HCT116 (cell line): ENCODE measurements around the gene SLC6A18. TPM values are rescaled to one million over a fixed set of nuclear protein-coding genes. Genes with fewer than 3 reads are reported as not detected.

Experiments
- ATAC-seq: fragments of 200-7000 bp; cut with Tn5 transposase; 2 replicates; pipeline ENCODE4 v1.9.1; 2020; ENCODE audit warnings: mild to moderate bottlenecking, moderate library complexity
- BruUV-seq: library from RNA; stranded (reverse); fragments of 400-500 nt; replicated peaks from 2 replicates; lab custom pipeline; 2021; lab: Mats Ljungman, UMichigan
- CTCF ChIA-PET: fragments of 300-600 bp; sonication (Branson Sonifier 250); formaldehyde crosslinking; loops from one replicate; lab custom pipeline; 2021; ENCODE audit warnings: antibody characterized with exemption; lab: Charles Lee
- POLR2A ChIA-PET: fragments of 300-600, 350-600 bp; sonication (Branson Sonifier 250); formaldehyde crosslinking; loops from one replicate; lab custom pipeline; 2021; ENCODE audit warnings: antibody characterized with exemption; lab: Charles Lee
- RAD21 ChIA-PET, 2 experiments: fragments of 300-600 bp; sonication (Branson Sonifier 250); formaldehyde crosslinking; loops; one replicate each; lab custom pipeline; 2023; ENCODE audit warnings: low total read pairs in 2 of 2; ENCODE audit not compliant: uncharacterized antibody in 2 of 2, unreplicated experiment in 2 of 2, low non-redundant PET in 1 of 2; lab: Charles Lee
- DNase-seq: peaks from one replicate; pipeline ENCODE4 v3.0.0-alpha.2; 2010; ENCODE audit warnings: low read depth, low spot score
- H2AFZ ChIP-seq: fragments of 200-600 bp; shearing (Covaris generic), sonication (generic); 2 replicates; pipeline ENCODE4 v1.6.1; 2017; ENCODE audit warnings: low read depth, mixed run types, mixed read lengths, antibody characterized with exemption, low read length; ENCODE audit not compliant: poor library complexity, severe bottlenecking
- H3K27ac ChIP-seq: 2 replicates; pipeline ENCODE4 v1.5.1; 2012; ENCODE audit warnings: low read depth, low read length
- H3K27me3 ChIP-seq: fragments of 200-600 bp; sonication (generic); 2 replicates; pipeline ENCODE4 v1.6.1; 2016; ENCODE audit warnings: mixed run types, low read length, mixed read lengths; ENCODE audit not compliant: insufficient read depth
- H3K36me3 ChIP-seq, 2 experiments: fragments of 200-500 bp in 1 of 2; fragments of 200-600 bp in 1 of 2; sonication (Bioruptor generic) in 1 of 2; sonication (generic) in 1 of 2; 2 replicates each; pipeline versions ENCODE4 v1.5.1 to v1.6.1; 2014 to 2016; ENCODE audit warnings: low read length in 2 of 2, inconsistent platforms in 1 of 2, mixed read lengths in 1 of 2, mixed run types in 1 of 2; ENCODE audit not compliant: insufficient read depth in 2 of 2, control insufficient read depth in 1 of 2
- H3K4me1 ChIP-seq, 2 experiments: fragments of 200-600 bp in 1 of 2; sonication (generic) in 1 of 2; 2 replicates each; pipeline versions ENCODE4 v1.5.1 to v1.6.1; 2012 to 2017; ENCODE audit warnings: low read length in 2 of 2, inconsistent platforms in 1 of 2, mild to moderate bottlenecking in 1 of 2, mixed read lengths in 1 of 2, mixed run types in 1 of 2, moderate library complexity in 1 of 2; ENCODE audit not compliant: insufficient read depth in 2 of 2, control insufficient read depth in 1 of 2
- H3K4me2 ChIP-seq: fragments of 200-600 bp; sonication (generic); 2 replicates; pipeline ENCODE4 v1.6.1; 2017; ENCODE audit warnings: mixed run types, low read length, mixed read lengths
- H3K4me3 ChIP-seq, 2 experiments: fragments of 200-600 bp in 1 of 2; sonication (generic) in 1 of 2; replicated peaks in 1 of 2; 2 replicates each; pipeline ENCODE4 v1.5.1; 2011 to 2016; ENCODE audit warnings: low read length in 2 of 2, control low read depth in 1 of 2, low read depth in 1 of 2, mild to moderate bottlenecking in 1 of 2, mixed read lengths in 1 of 2, mixed run types in 1 of 2
- H3K79me2 ChIP-seq: fragments of 200-600 bp; sonication (generic); 2 replicates; pipeline ENCODE4 v1.6.1; 2017; ENCODE audit warnings: mild to moderate bottlenecking, mixed run types, low read length, moderate library complexity, mixed read lengths; ENCODE audit not compliant: insufficient read depth
- H3K9ac ChIP-seq: fragments of 200-600 bp; sonication (generic); 2 replicates; pipeline ENCODE4 v1.6.1; 2016; ENCODE audit warnings: low read length, mixed read lengths
- H3K9me2 ChIP-seq: fragments of 200-600 bp; sonication (generic), shearing (Covaris generic); 2 replicates; pipeline ENCODE4 v1.6.1; 2017; ENCODE audit warnings: mixed run types, mild to moderate bottlenecking, moderate library complexity; ENCODE audit not compliant: insufficient read depth
- H3K9me3 ChIP-seq, 2 experiments: fragments of 200-500 bp in 1 of 2; fragments of 200-600 bp in 1 of 2; sonication (Bioruptor generic) in 1 of 2; sonication (generic) in 1 of 2; 2 replicates each; pipeline ENCODE4 v1.6.1; 2014 to 2017; ENCODE audit warnings: low read length in 2 of 2, mixed read lengths in 2 of 2, inconsistent platforms in 1 of 2, low read depth in 1 of 2, mild to moderate bottlenecking in 1 of 2, mixed run types in 1 of 2, moderate library complexity in 1 of 2; ENCODE audit not compliant: control insufficient read depth in 1 of 2, insufficient read depth in 1 of 2
- H4K20me1 ChIP-seq: fragments of 200-600 bp; sonication (generic), shearing (Covaris generic); 2 replicates; pipeline ENCODE4 v1.6.1; 2017; ENCODE audit warnings: mixed run types, mild to moderate bottlenecking, moderate library complexity; ENCODE audit not compliant: insufficient read depth
- CBX3 ChIP-seq: IDR thresholded peaks from 2 replicates; pipeline ENCODE4 v1.6.1; 2012; ENCODE audit warnings: low read depth
- EZH2phosphoT487 ChIP-seq: fragments of 200-600 bp; IDR thresholded peaks from 2 replicates; pipeline ENCODE4 v1.6.1; 2018; ENCODE audit warnings: antibody characterized with exemption, borderline replicate concordance
- FOSL1 ChIP-seq: IDR thresholded peaks from 2 replicates; pipeline ENCODE4 v1.6.1; 2012; ENCODE audit warnings: low read depth
- POLR2AphosphoS5 ChIP-seq: IDR thresholded peaks from 2 replicates; pipeline ENCODE4 v1.6.1; 2011; ENCODE audit warnings: mild to moderate bottlenecking, low read depth, low read length, moderate library complexity
- RAD21 ChIP-seq: IDR thresholded peaks from 2 replicates; pipeline ENCODE4 v1.6.1; 2012; ENCODE audit warnings: low read depth, mild to moderate bottlenecking
- REST ChIP-seq: IDR thresholded peaks from 2 replicates; pipeline ENCODE4 v1.6.1; 2012; ENCODE audit warnings: low read depth
- intact Hi-C: fragments of 100-400 bp; cut with micrococcal nuclease; formaldehyde crosslinking; loops from 2 replicates; pipeline ENCODE4 v1.10.0; 2022
- total RNA-seq: library from RNA; stranded (reverse); gene quantifications from one replicate; pipeline ENCODE4 v1.2.1, GENCODE V29; 2021; ENCODE audit not compliant: unreplicated experiment

The SLC6A18 gene
- total RNA-seq, 1 experiment from 2014 or later, result not detected

- Histone ChIP-seq H3K4me3 (no peak overlapping the region), H3K4me2 (no peak overlapping the region), H4K20me1 (no peaks in the 10 kb centered on the region), H3K4me1 (peaks cover 0 to 3% of the 10 kb centered on the region in 2 experiments; a peak in 2 of 4 replicates), H2AFZ (no peak overlapping the region), H3K9me2 (no peaks in the 10 kb centered on the region), H3K27ac (no peak overlapping the region), H3K9ac (no peak overlapping the region), H3K79me2 (no peaks in the 10 kb centered on the region), H3K27me3 (no peaks in the 10 kb centered on the region), H3K9me3 (peaks cover 6 to 8% of the 10 kb centered on the region in 2 experiments; a peak in 2 of 4 replicates), H3K36me3 (no peaks in the 10 kb centered on the region)
- ATAC-seq (no peak), DNase-seq (no peak)
- CTCF ChIA-PET, result no interaction called here
- POLR2A ChIA-PET, result no interaction called here
- no TSS peak for BruUV-seq
- RAD21 ChIA-PET, result no interaction called here
- TF ChIP-seq RAD21 (no peak), POLR2AphosphoS5 (no peak), REST (no peak), CBX3 (no peak), FOSL1 (no peak), EZH2phosphoT487 (no peak)
- intact Hi-C loops, result no loop called here
Observed at GRCh38 chr5:1231354-1231905, 6.2 kb downstream of the SLC6A18 start.
